HG03457 (cell line): Measurements from ENCODE around the gene NRXN3.
A peak's percentile ranks its signal among the peaks of the same experiment; 100 is the strongest.

Experiments
- ATAC-seq: cut with Tn5 transposase; IDR thresholded peaks from one replicate; pipeline ENCODE4 v1.9.1; 2021; ENCODE audit warnings: moderate number of reproducible peaks; ENCODE audit not compliant: unreplicated experiment

The NRXN3 gene

DNA sequence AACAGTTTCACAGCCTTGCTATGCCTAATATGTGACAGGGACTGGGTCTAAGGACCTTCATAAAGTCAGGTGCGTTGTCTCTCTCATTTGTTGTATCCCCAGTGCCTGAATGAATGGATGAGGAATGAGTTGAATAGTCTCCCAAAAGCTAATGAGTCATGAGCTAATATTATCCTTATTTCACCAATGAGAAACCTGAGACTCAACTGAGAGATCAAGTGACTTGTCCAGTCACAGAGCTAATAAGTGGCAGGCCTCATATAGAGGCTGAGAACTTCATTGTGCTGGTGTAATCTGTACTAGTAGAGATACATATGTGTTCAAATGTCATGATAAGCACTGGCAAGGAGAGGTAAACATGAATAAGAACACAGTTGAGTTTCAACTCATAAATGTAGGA lies 612.4 kb downstream of the NRXN3 start:
- no peak for ATAC-seq

DNA sequence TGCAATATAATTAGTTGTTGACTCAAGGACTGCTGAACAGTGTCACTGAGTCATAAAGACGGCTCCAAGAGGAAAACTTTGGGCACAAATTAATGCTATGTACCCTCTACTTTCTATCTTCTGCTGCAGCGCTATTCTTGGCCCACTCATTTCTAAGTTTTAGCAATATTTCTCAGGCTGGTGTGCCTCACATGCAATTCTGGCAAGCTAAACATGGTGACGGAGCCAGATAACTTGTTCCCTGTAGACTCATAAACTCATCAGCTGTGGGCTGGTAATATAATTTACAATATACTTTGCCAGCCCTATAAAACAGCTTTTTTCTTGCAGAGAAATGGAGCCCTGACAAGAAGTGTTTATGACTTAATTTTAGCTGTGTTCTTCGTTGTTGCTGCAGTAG lies 615.1 kb downstream of the NRXN3 start:
- ATAC-seq, result no peak

DNA sequence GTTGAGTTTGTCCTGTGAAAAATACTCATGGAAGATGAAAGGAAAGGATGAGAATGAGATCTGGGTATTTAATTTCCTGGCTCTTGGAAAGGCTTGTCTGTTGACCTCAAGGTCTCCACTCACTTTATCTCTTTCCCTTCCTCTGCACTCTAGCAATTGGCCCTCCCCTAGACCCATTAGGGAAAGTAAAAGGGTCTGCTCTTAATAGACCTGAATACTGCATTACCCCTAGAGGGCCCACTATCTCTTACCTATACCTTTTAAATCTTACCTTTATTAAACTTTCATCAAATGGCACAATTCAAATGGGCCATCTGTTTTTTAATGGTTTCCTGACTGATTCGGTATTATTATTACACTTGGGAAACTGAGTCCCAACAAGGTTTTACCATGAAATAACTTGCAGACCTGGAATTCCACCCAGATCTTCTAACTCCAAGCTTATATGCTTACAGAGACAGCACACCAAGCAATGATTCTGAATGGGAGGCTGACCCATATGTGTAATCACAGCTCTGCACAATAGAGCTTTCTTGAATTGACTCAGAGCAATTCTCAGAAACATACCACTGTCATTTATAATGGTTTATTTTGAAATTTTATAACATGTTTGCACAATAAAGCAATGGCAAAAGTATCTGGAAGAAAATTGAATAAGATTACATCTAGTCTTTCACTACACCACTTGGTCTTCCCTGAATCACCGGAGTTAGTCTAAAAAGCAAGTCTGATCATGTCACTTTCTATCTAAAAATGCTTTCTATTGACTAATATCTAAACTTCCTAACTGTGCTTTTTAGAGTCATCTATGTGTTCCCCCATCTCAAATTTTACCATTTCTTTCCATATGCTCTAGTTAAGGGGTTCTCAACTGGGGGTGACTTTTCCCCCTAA lies 618.5 kb downstream of the NRXN3 start:
- ATAC-seq, result no peak

DNA sequence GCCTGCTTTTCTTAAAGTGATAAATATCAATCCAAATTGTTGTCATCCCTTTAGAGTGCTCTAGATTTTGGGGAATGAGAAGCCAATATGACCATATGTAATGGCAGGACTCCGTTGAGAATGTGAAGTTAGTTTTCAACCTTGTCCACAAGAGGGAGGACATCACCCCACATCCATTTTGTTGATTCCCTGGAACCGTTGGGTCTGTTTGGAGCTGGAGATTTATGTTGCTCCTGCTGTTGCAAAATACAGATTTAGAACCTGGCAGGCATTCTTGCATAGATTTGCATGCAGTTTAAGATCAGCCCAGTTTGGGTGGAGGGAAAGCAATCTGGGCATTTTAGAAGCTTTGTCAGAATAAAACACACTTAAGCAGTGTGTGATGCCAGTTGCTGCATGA lies 620.1 kb downstream of the NRXN3 start:
- no peak for ATAC-seq

DNA sequence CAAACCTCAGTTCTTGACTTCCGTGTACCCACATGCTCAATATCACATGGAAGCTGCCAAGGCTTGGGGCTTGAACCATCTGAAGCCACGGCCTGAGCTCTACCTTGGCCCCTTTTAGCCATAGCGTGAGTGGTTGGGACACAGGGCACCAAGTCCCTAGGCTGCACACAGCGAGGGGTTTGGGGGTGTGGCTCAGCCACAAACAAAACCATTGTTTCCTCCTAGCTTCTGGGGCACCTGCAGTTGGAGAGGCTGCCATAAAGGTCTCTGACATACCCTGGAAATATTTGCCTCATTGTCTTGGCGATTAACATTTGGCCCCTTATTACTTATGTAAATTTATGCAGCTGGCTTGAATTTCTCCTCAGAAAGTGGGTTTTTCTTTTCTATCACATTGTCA lies 628.6 kb downstream of the NRXN3 start:
- no peak for ATAC-seq

DNA sequence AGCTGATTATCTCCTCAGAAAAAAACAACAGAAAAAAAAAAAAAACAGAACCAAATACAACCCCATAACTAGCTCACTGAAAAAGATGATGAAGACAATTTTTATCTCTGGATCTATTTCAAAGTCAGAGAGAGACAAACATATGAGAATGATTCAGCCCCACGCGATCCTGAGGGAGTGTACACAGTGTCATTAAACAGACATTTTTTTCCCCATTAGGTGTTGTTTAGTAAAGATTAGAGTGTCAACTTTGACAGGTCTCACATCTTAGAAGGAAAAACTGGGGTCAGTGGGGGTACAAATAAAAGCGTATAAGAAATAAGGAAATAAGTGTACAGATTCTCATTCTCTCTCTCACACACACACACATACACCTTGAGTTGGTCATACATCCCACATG lies 635.4 kb downstream of the NRXN3 start:
- ATAC-seq, result no peak

DNA sequence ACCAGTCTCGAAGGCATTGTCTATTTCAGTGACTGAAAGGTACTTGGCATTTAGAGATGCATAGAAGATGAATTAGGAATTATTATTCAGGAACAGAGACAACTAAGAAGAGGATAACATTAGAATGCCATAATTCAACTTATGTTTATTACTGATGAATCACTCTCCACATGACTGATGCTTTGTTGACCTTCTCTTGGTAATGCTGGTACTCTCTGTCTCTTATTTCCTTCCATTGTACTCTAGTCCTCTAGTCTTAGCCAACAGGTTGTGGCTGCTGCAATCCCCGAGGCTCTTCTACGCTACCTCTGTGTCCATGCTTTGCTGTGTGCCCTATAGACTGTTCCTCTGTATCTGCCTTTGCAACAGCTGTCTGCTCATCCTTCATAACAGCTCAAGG lies 652.9 kb downstream of the NRXN3 start:
- ATAC-seq, result no peak

DNA sequence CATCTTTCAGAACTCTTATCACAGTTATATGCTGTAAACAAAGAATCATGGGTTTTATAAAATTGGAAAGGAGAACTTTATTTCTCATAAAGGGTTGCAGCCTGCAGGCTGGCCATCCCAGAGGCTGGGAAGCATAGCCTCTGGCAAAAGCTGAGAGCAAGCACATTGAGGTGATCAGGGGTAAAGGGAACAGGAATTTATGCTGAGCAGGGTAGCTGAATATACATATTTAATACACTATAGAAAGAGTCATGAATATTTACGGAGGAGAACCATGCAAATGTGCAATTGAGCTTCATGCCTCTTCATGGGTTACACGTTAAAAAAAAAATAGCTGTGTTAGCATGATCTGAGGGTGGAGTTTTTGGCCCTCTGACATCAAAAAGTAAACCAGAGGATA lies 653.3 kb downstream of the NRXN3 start:
- ATAC-seq, result no peak

DNA sequence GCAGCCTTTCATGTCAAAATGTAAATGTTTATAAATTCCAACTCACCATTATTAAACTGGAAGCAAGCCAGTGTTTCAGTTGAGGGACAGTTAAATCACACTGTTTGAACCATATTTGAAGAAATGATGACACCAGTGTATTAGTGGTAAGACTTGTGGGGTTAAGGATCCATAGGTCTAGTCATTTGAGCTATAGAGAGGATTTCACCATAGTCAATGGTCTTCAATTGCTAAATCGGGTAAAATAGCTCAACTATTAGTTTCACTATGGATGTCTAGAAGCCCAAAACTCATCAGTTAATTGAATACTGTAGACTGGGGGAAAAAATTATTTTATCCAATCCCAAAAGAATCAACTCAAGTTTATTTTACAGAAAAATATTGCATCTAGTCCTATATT lies 659.1 kb downstream of the NRXN3 start:
- ATAC-seq, result peak; percentile 84

DNA sequence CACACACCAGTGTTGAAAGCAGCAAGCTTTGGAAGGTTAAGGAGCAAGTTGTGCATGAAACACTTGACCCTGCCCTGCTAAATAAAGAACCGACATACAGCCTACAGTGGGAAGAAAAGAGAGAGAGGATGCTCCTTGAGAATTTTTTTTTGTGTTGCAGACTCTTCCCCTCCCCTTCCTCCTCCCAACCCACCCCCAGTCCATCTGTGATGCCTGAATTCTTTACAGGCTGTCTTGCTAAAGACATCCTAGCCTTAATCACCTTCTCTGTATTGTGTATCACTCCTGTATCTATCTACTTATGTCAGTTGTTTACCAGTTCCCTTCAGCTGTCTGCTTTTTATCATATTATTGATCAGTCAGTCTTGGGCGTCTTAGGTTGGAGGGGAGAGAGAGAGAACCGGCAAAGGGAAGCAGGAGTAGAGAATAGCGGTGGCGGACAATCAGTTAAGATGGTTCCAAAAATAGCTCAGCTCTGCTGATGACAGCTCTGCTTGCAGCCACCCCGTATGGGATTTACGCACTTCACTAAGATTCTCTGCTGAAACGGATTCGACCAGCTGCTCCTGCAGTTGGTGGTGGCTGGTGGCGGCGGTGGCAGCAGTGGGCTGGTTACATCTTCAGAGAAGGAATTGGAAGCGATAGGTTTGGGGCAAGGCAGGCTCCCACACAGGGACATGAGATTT lies 664.7 kb downstream of the NRXN3 start:
- no peak for ATAC-seq

DNA sequence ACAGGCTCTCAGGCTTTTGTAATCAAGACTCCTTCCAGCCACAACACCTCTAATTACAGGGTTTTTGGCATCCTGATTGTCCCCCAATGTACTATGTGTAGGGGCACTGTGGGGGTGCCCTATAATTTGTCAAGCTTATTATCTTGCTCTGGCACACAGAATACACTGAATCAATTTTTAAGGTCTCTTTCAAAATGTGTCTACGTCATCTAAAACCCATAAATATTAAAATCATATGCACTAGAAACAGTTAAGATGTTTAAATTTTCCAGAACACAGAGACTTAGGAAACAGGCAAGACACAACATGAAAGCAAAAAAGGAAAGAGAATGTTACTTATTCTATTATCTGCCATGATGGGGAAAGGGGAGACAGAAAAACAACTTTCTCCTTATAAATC lies 665.7 kb downstream of the NRXN3 start:
- no peak for ATAC-seq

DNA sequence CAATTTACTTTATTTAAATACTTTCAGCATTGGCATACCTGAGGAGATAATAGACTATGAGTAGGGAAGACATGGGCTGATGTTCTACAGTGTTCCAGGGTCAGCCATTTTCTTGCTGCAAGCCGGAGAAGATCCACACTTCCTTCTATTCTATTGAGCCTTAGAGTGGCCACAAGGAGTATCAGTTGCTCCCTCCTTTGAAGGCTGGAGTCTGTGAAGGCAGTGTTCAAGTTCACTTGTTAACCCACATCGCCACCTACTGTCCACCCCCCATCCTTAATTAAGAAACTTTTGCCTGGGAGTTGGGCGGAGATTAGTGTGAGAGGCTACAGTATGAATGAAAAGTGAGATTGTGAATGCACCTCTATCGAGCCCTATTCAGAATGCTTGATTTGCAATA lies 666.6 kb downstream of the NRXN3 start:
- no peak for ATAC-seq

DNA sequence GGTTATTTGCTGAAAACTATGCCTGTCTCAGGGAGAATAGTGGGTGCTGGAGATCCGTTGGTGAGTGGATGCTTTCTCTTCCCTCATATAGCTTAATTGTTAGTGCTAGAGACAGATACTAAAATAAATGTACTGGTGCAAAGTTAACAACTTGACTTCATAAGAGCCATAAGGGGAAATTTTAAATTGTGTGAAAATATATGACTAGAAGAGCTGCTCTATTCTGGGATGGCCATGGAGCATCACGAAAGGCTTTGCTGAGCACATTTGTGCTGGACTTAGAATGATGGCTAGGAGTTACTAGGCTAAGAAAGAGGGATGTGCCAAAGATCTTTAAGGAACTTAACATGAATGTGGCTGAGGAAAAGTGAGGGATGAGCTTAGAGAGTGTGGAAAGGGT lies 668.8 kb downstream of the NRXN3 start:
- ATAC-seq, result no peak

DNA sequence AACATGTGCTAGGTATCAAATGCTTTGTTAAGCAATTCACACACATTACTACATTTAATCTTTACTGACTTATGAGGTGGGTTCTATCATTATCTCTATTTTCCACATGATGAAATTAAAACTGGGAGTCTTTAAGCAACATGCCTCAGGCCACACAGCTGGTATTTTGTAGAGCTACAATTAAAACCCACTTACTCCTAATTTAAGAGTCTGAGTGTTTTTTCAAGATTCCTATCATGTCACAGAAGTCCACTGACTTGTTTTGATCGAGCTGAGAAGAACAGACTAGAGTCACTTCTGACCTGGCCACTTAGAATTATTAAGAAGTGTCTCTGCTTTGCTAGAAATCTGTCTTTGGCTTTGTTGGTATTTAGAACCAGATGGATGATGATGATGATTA lies 670.7 kb downstream of the NRXN3 start:
- ATAC-seq, result no peak

DNA sequence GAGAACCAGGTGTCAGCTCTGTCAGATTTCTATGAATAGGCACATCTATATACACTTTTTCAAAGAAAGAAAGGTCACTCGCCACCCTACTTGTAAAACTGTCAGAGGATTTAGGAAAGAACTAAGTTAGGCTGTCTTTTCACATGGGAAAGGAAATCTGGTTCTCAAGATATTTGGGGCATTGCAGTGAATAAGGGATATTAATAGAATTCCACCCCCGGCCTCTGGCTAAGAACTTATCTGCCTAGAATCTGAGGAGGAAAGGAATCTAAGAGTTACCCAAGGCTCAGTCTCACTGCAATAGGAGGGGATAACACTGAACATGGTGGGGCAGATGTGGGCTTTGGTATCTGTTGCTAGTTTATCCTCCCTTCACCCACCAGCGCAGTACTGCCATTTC lies 677.6 kb downstream of the NRXN3 start:
- no peak for ATAC-seq

DNA sequence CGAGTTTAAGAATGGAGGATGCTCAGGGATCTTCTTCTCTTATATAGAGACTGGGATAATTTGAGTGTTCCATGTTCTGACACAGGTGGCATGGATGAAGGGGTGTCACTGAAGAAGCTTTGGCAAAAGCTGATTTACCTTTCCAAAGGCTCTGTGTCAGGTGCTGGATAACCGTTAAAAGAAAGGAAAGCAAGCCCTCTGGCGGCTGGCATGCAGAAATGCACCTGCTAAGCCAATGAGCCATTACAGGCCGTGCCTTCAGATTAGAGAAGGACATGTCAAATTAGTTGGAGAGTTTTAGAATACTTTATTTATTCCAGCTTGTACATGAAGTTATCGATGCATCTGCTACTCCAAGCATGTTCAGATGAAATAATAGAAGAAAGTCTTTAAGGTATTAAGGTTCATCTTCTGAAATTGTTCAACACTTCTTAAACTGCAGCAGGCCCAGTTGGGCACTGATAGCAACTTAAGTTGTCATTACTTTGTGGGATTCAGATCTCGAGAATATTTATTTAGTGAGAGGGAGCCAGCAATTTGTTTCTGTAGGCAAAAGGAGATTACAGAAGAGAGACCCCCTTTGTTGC lies 678.2 kb downstream of the NRXN3 start:
- peak; percentile 91 for ATAC-seq

DNA sequence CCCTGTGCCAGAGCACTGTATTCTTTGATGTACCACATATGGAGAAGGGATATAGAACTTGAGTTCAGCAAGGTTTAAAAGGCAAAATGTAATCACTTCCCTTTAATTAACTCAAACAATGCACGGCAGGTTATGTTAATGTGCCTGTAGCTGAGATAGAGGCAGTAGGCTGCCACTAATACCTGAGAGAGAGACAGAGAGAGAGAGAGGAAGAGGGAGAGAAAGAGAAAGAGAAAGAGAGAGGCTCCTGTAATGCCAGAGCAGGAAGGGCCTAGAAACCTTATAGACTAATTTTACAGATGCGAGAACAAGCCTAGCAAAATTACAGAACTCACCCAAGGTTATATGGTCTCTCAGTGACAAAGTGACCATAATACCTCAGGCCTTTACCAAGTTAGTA lies 679.8 kb downstream of the NRXN3 start:
- no peak for ATAC-seq

DNA sequence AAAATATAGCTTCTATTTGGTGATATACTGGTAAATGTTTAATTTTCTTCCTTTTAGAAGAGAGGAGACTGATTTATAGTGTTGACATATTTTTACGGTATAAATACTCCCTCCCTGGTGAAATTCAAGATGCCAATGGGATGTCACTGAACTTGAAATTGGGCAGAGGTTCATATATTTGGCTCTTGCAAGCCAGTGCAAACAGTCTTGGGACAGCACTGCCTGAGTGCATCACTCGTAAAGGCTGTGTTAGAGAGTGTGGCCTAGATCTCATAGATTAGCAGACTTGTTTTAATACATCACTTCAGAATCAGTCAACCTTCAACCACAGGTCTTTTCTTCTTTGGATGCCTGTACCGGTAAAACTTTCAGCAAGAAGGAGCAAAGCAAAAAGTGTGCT lies 681.0 kb downstream of the NRXN3 start:
- ATAC-seq, result no peak

DNA sequence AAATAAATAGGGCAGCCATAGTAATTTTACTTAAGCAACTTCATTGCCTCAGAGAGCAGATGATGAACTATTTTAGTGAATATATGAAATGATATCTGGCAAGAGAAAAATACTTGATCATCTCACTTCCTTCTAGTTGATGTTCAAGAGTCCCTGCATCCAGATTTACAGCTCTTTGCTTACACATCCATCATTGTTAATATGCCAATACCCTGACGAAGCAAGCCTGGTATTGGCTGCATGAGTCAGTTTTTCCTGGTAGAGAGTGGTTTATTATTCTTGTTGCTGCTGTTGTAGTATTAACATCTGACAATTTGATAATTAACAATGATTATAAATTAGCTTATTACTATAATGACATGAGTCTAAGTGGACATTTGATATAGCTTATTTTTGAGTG lies 681.9 kb downstream of the NRXN3 start:
- no peak for ATAC-seq

DNA sequence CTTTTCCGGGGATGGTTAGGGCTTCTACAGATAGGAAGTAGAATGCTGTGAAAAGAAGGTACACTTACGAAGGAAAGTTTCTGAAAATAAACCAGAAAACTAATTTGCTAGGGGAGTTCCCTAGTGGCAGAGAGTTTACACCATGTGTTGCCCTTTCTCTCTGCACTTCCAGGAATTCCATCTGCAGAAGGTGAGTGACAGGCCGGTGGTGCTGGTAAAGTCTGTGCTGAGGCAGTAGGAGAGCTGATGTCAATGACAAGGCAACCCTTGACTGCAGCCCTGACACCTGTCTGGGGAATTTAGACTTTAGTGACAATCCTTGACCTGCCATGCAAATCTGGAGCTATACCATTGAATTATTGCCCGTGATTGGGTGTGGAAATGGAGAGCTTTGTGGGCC lies 687.8 kb downstream of the NRXN3 start:
- no peak for ATAC-seq

DNA sequence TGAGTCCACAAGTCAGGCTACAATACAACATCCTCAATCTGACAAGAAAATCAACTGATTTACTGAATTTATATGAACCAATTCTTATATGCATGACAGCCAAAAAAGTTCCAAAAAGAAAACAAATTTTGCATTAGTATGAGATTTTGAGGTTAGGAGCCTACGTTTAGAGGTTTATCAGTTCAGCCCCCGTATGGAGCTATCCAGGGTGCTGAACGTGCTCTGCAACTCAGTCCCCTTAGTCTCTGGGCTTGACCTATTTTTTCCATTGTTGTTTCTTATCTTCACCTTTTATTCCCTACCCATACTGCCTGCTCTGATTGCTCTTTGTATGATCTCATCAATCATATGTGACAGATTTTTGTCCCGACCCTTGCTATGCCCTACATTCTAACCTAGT lies 693.0 kb downstream of the NRXN3 start:
- ATAC-seq, result no peak

DNA sequence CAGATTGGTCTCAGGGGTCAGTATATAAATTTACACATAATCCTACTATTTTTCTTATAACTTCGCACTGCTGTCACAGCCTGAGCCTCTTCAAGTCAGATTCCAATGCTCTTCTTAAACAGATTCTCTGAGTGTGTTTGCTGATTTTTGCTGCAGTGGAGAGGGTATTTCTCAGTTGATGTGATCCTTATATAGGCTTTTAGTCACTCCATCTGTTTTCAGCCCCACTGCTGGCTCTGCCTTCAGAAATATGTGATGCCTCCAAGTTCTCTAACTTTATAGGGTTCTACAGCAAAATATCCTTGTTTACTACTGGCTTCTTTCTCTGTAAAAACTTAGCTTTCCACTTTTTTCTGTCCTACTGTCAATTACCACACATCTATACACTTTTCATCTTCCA lies 702.7 kb downstream of the NRXN3 start:
- no peak for ATAC-seq
